SU-DHL-6 (cell line): ENCODE data around the gene CFAP161.
"Not testable (repeated sequence)": the region's sequence is repeated elsewhere in the genome, so short reads cannot be mapped to it uniquely, and the experiment has no call there.

Experiments used
- H2AFZ ChIP-seq: fragments of 200-600 bp; sonication (generic); 2 replicates; pipeline ENCODE4 v1.6.1; 2014; ENCODE audit warnings: low read depth, mild to moderate bottlenecking, moderate library complexity, mixed read lengths, antibody characterized with exemption, low read length; ENCODE audit not compliant: severe bottlenecking
- H3F3A ChIP-seq: fragments of 200-600 bp; shearing (Covaris generic); 2 replicates; pipeline ENCODE4 v1.6.0; 2016; ENCODE audit warnings: antibody characterized with exemption, mild to moderate bottlenecking; ENCODE audit not compliant: insufficient read depth
- H3K27ac ChIP-seq: fragments of 200-600 bp; sonication (generic); 2 replicates; pipeline ENCODE4 v1.5.1; 2016; ENCODE audit warnings: low read depth, mild to moderate bottlenecking, low read length, moderate library complexity, mixed read lengths
- H3K27me3 ChIP-seq: fragments of 200-600 bp; sonication (generic), shearing (Covaris generic); 2 replicates; pipeline ENCODE4 v1.6.0; 2014; ENCODE audit warnings: mild to moderate bottlenecking, low read length
- H3K36me3 ChIP-seq: fragments of 200-600 bp; sonication (generic); 2 replicates; pipeline ENCODE4 v1.6.1; 2014; ENCODE audit warnings: mild to moderate bottlenecking, low read length, mixed read lengths
- H3K4me2 ChIP-seq: fragments of 300-600, 200-600 bp; shearing (Covaris generic), sonication (generic); 2 replicates; pipeline ENCODE4 v1.6.0; 2014; ENCODE audit warnings: low read length, low read depth, mild to moderate bottlenecking; ENCODE audit not compliant: poor library complexity, severe bottlenecking
- H3K4me3 ChIP-seq: fragments of 200-600 bp; sonication (generic); 2 replicates; pipeline ENCODE4 v1.5.1; 2014; ENCODE audit warnings: antibody characterized with exemption, low read length, mild to moderate bottlenecking, mixed read lengths; ENCODE audit not compliant: insufficient read depth, poor library complexity, severe bottlenecking
- H3K79me2 ChIP-seq: fragments of 200-600 bp; sonication (generic); 2 replicates; pipeline ENCODE4 v1.6.1; 2014; ENCODE audit warnings: mild to moderate bottlenecking, low read length, moderate library complexity; ENCODE audit not compliant: insufficient read depth
- H3K9ac ChIP-seq: fragments of 200-600 bp; sonication (generic); 2 replicates; pipeline ENCODE4 v1.7.0; 2014; ENCODE audit warnings: mild to moderate bottlenecking, low read length
- H3K9me2 ChIP-seq: fragments of 200-600 bp; sonication (generic); replicated peaks from 2 replicates; pipeline ENCODE4 v1.6.1; 2014; ENCODE audit warnings: low read length; ENCODE audit not compliant: insufficient read depth
- H3K9me3 ChIP-seq: fragments of 200-600 bp; sonication (generic); 2 replicates; pipeline ENCODE4 v1.6.1; 2014; ENCODE audit warnings: low read length, mixed read lengths; ENCODE audit not compliant: insufficient read depth
- H4K20me1 ChIP-seq: fragments of 200-600 bp; sonication (generic); 2 replicates; pipeline ENCODE4 v1.6.1; 2014; ENCODE audit warnings: low read depth, mild to moderate bottlenecking, antibody characterized with exemption, low read length, moderate library complexity, mixed read lengths
- CTCF ChIP-seq: fragments of 200-600 bp; sonication (generic); IDR thresholded peaks from one replicate; pipeline ENCODE4 v1.5.1; 2017; ENCODE audit warnings: antibody characterized with exemption, mild to moderate bottlenecking, low read length, moderate library complexity; ENCODE audit not compliant: insufficient read depth, poor library complexity, severe bottlenecking
- EZH2phosphoT487 ChIP-seq: fragments of 200-600 bp; sonication (generic), shearing (Covaris generic); conservative IDR thresholded peaks from 2 replicates; pipeline ENCODE4 v1.6.1; 2018; ENCODE audit warnings: mild to moderate bottlenecking, antibody characterized with exemption, low read length, moderate library complexity, mixed read lengths

Gene CFAP161

GRCh38 chr15:81117581-81117980, 16.5 kb upstream of the CFAP161 start:
- Histone ChIP-seq H3K27ac (no peak overlapping the region), H3K79me2 (no peaks in the 10 kb centered on the region), H3F3A (no peaks in the 10 kb centered on the region), H3K27me3 (no peaks in the 10 kb centered on the region), H3K9ac (no peak overlapping the region), H3K4me3 (no peak overlapping the region), H3K36me3 (no peaks in the 10 kb centered on the region), H2AFZ (no peak overlapping the region), H4K20me1 (no peaks in the 10 kb centered on the region), H3K9me2 (no peaks in the 10 kb centered on the region), H3K9me3 (no peaks in the 10 kb centered on the region), H3K4me2 (no peak overlapping the region)
- no peak for TF ChIP-seq EZH2phosphoT487

GRCh38 chr15:81118361-81118760, 15.7 kb upstream of the CFAP161 start:
- Histone ChIP-seq H3K4me2 (no peak overlapping the region), H3F3A (no peaks in the 10 kb centered on the region), H3K9me2 (no peaks in the 10 kb centered on the region), H3K36me3 (no peaks in the 10 kb centered on the region), H3K79me2 (no peaks in the 10 kb centered on the region), H3K27ac (no peak overlapping the region), H4K20me1 (no peaks in the 10 kb centered on the region), H2AFZ (no peak overlapping the region), H3K27me3 (no peaks in the 10 kb centered on the region), H3K4me3 (no peak overlapping the region), H3K9ac (no peak overlapping the region), H3K9me3 (no peaks in the 10 kb centered on the region)
- TF ChIP-seq EZH2phosphoT487 (no peak), CTCF (no peak)

GRCh38 chr15:81120069-81120468, 14.0 kb upstream of the CFAP161 start:
- Histone ChIP-seq H4K20me1 (no peaks in the 10 kb centered on the region), H3F3A (no peaks in the 10 kb centered on the region), H3K9me3 (no peaks in the 10 kb centered on the region), H3K9ac (no peak overlapping the region), H2AFZ (no peak overlapping the region), H3K79me2 (no peaks in the 10 kb centered on the region), H3K9me2 (no peaks in the 10 kb centered on the region), H3K4me3 (no peak overlapping the region), H3K27ac (no peak overlapping the region), H3K27me3 (no peaks in the 10 kb centered on the region), H3K36me3 (no peaks in the 10 kb centered on the region), H3K4me2 (no peak overlapping the region)
- TF ChIP-seq CTCF (no peak), EZH2phosphoT487 (no peak)

GRCh38 chr15:81126892-81127291, 7.2 kb upstream of the CFAP161 start:
- Histone ChIP-seq H3F3A (no peaks in the 10 kb centered on the region), H3K9ac (no peak overlapping the region), H3K9me2 (no peaks in the 10 kb centered on the region), H3K9me3 (no peaks in the 10 kb centered on the region), H3K4me3 (no peak overlapping the region), H2AFZ (no peak overlapping the region), H3K27me3 (no peaks in the 10 kb centered on the region), H3K4me2 (no peak overlapping the region), H3K27ac (no peak overlapping the region), H3K79me2 (no peaks in the 10 kb centered on the region), H4K20me1 (no peaks in the 10 kb centered on the region), H3K36me3 (no peaks in the 10 kb centered on the region)
- TF ChIP-seq EZH2phosphoT487 (no peak), CTCF (no peak)

- H3F3A ChIP-seq, H3K4me2 ChIP-seq, H3K27me3 ChIP-seq, H2AFZ ChIP-seq, H3K9ac ChIP-seq, H3K79me2 ChIP-seq, H3K27ac ChIP-seq, H4K20me1 ChIP-seq, H3K36me3 ChIP-seq, H3K9me2 ChIP-seq, H3K9me3 ChIP-seq, H3K4me3 ChIP-seq: not testable (repeated sequence)
These were observed 7.4 kb downstream of the CFAP161 start for GRCh38 chr15:81141478-81141877.
